GM12872 (cell line): Measurements from ENCODE around the gene SLCO3A1.

Experiments
- TF ChIP-seq, protein P1 (sequence below): IDR thresholded peaks from 3 replicates; pipeline ENCODE4 v1.5.1; 2011; ENCODE audit warnings: low read depth, mild to moderate bottlenecking, low read length, moderate library complexity; ENCODE audit not compliant: insufficient read depth

The SLCO3A1 gene

DNA sequence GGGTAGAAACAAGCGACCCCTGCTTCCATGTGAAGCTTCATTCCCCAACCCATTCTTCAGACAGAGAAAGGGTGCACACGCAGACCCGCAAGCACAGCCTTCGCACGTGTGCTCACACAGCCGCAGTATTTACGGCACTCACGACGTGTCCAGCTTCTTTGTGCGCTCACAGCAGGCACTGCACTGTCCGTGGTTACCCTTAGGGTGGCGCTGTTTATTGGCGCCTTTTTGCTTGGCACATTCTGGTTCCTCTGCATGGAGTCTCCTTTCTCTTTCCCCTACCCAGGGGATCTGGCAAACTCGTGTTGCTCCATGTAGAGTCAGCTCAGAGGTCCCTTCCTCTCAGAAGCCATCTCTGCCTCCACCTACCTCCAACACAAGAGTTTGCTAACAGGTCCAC is 115.1 kb downstream of the SLCO3A1 start:
- TF ChIP-seq, protein P1, sequence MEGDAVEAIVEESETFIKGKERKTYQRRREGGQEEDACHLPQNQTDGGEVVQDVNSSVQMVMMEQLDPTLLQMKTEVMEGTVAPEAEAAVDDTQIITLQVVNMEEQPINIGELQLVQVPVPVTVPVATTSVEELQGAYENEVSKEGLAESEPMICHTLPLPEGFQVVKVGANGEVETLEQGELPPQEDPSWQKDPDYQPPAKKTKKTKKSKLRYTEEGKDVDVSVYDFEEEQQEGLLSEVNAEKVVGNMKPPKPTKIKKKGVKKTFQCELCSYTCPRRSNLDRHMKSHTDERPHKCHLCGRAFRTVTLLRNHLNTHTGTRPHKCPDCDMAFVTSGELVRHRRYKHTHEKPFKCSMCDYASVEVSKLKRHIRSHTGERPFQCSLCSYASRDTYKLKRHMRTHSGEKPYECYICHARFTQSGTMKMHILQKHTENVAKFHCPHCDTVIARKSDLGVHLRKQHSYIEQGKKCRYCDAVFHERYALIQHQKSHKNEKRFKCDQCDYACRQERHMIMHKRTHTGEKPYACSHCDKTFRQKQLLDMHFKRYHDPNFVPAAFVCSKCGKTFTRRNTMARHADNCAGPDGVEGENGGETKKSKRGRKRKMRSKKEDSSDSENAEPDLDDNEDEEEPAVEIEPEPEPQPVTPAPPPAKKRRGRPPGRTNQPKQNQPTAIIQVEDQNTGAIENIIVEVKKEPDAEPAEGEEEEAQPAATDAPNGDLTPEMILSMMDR: no peak

DNA sequence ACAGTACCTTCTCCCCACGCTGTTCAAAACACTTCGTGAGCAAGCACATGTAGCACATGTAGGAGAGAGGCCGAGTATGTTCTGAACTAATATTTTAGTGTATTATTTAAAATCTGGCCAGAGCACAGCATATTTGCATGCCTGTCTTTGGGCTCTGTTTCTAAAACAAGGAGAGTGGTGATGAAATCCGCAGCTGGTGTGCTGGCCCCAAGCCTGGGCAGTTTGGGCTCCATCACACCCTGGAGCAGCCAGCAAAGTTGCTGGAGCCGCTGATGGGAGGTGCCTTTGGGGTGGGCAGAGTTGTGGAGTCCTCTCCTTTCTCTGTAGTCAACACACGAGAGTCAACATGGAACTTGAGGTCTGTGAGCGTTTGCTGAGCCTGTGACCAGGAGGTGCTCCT is 116.6 kb downstream of the SLCO3A1 start:
- TF ChIP-seq, protein P1: no peak

DNA sequence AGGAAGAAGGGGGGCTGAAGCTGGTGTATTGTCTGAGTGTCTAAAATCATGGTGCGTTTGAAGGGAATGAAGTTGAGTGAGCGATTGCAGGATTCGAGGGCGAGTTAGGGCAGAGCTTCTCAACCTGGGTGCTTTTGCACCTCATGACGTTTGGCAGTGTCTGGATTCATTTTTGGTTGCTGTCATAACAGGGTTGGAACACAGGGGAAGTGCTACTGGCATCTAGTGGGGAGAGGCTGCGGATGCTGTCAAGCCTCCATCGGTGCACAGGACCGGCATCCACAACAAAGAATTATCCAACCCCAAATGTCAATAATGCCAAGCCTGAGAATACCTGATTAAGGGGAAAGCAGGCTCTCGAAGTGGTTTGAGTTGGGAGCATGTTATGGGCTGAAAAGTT is 120.0 kb downstream of the SLCO3A1 start:
- TF ChIP-seq, protein P1: no peak

DNA sequence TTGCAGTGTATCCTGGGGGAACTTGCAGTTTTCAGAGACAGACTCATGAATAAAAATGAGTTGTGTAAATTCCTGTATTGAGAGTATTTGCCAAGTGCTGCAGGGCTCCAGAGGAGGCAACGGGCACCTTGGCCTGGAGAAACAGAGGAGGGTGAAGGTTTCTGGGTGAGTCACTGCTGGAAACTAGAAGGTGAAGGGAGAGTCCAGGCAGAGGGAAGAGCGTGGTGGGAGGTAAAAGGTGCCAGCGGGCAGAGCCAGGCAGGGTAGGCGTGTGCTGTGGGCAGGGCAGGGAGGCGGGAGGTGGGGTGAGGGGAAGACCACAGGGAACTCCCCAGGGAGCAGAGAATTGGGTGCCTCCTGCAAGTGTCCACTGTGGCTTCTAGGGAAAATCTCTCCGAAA is 120.8 kb downstream of the SLCO3A1 start:
- TF ChIP-seq, protein P1: no peak

DNA sequence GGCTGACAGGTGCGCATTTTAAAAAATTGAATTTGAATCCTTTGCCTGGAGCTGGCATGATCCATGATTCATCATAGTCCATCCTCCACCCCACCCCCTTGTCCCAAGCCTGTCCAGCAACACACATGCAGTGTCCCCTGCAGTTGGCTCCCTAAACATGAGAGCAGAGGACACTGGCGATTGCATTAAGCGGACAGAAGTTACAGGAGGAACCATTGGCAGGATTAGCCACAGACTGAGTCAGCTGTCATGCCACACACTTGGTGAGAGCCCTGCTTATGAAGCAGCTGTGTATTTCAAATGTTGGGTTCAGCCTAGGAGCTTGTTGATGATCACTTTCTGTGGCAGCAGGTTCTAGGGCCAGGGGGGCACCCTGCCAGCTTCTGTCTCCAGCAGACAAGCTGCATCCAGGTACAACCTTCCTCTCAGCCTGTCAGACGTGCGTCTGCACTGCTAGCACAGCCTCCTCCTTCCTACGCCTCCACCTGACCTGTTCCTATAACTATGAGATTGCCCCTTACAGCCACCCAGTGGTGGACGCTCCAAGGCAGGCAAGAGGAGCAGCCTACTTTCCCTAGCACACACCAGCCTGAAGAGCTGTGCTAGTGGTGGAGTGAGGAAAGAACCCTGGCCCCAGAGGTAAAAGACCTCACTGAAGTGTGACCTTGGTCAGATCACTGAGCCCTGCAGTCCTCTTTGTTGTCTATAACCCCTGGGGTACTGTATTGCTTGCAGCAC is 121.9 kb downstream of the SLCO3A1 start:
- TF ChIP-seq, protein P1: no peak

DNA sequence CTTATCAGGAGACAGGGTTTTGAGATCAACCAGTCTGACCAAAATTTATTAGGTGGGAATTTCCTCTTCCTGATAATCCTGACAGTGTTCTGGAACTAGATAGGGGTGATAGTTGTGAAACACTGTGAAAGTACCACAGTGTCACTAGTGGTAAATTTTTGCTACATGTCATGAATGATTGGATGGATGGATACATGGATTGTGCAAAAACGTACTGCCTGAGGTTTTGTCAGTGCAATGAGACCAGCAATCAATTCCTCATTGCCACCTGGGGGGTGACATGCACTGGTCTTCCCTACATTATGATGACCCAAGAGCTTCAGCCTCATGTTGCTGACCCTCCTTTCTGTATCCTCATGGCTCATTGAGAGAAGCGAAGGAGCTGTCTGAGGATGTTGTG is 123.5 kb downstream of the SLCO3A1 start:
- TF ChIP-seq, protein P1: no peak

DNA sequence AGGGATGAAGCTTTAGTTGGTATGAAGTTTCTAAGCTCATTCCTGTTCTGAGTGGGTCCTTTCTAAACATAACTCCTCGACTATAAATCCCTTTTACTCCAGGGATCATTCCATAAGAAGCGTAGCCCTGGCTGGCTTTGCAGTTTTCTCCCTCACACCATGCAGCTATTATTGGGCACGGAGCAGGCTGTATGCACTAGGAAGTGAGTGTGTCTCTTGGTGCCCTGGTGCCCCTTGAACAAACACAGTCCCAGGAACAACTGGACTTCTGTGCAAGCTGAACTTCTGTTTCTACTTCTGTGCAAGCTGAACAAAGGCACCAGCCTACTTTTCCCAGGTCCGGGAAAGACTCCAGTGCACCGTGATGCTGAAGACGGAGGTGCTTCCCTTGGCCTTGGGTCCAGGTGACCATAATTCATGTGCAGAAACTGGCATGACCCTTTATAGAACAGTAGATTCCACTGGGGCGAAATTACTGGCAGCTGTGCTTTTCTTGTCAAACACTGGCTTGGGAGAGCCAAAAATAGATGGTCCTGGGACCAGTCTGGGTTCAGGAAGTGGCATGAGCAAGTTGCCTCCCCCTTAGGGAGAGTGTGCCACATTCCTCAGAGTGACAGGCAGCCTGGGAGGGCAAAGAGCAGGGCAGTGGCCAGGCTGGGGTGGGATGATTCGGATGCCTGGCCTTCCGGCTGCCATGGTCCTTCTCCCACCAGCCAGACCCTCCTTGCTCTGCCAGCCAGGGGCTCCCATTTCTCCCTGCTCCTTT is 127.2 kb downstream of the SLCO3A1 start:
- TF ChIP-seq, protein P1: no peak
